Keratinocyte (primary cell): Measurements from ENCODE around the gene KDM4B.
A peak's percentile ranks its signal among the peaks of the same experiment; 100 is the strongest.

Source experiments
- EZH2 ChIP-seq: IDR thresholded peaks from one replicate; pipeline ENCODE4 v1.6.1; 2012; ENCODE audit warnings: inconsistent platforms, mild to moderate bottlenecking, low read length, moderate library complexity
- TF ChIP-seq, protein P1 (sequence below), 3 experiments: IDR thresholded peaks in 1 of 3; conservative IDR thresholded peaks in 1 of 3; optimal IDR thresholded peaks in 1 of 3; 2 replicates in 2 of 3; 3 replicates in 1 of 3; pipeline versions ENCODE3 to v1.5.1; 2011; ENCODE audit warnings: low read length in 3 of 3, mild to moderate bottlenecking in 3 of 3, moderate library complexity in 2 of 3, control low read depth in 1 of 3, inconsistent platforms in 1 of 3; ENCODE audit not compliant: insufficient read depth in 2 of 3; ENCODE audit errors: extremely low read depth in 1 of 3

DNA sequence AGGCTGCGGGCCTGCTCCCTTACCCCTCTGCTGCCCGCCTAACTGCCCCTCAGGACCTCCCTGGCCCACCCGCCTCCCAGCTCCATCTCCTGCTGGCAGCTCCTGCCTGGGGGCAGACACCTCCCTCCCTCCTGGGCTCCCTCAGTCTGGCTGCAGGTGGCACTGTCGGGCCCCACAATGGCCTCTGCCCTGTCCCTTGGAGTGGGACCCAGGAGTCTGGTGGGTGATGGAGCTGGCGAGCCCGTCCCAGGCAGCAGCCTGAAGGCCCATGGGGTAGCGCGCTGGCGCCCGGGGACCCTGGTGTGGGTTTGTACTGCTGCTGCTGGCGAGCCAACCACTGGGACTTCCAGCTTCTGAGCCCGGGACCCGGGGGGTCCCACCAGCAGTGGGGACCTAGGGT is 83.6 kb downstream of the KDM4B start:
- TF ChIP-seq, protein P1, sequence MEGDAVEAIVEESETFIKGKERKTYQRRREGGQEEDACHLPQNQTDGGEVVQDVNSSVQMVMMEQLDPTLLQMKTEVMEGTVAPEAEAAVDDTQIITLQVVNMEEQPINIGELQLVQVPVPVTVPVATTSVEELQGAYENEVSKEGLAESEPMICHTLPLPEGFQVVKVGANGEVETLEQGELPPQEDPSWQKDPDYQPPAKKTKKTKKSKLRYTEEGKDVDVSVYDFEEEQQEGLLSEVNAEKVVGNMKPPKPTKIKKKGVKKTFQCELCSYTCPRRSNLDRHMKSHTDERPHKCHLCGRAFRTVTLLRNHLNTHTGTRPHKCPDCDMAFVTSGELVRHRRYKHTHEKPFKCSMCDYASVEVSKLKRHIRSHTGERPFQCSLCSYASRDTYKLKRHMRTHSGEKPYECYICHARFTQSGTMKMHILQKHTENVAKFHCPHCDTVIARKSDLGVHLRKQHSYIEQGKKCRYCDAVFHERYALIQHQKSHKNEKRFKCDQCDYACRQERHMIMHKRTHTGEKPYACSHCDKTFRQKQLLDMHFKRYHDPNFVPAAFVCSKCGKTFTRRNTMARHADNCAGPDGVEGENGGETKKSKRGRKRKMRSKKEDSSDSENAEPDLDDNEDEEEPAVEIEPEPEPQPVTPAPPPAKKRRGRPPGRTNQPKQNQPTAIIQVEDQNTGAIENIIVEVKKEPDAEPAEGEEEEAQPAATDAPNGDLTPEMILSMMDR (optimal IDR thresholded peaks at IDR 0.05 in 1 of 3, IDR thresholded peaks at IDR 0.05 in 1 of 3, conservative IDR thresholded peaks at IDR 0.05 in 1 of 3; ENCODE audit: extremely low read depth in 1 of 3, insufficient read depth in 2 of 3, low read length in 3 of 3) = peak in 1 of 3 experiments; percentile 29
- no peak for TF ChIP-seq EZH2
